GM23338 (cell line): ENCODE measurements around the gene SC5D. TPM values are rescaled to one million over a fixed set of nuclear protein-coding genes. Genes with fewer than 3 reads are reported as not detected.

Source experiments
- ATAC-seq: fragments of 200-7000 bp; cut with Tn5 transposase; 3 replicates; pipeline ENCODE4 v1.9.1; 2020
- DNase-seq: peaks from one replicate; pipeline ENCODE4 v3.0.0-alpha.2; 2015; ENCODE audit warnings: low spot score
- H2AFZ ChIP-seq: fragments of 200-600 bp; sonication (generic); 2 replicates; pipeline ENCODE4 v1.8.0; 2016; ENCODE audit warnings: antibody characterized with exemption, mild to moderate bottlenecking, moderate library complexity
- H3F3A ChIP-seq: fragments of 200-600 bp; sonication (generic); replicated peaks from 2 replicates; pipeline ENCODE4 v1.8.0; 2017; ENCODE audit warnings: antibody characterized with exemption, mixed run types, low read depth
- H3K27ac ChIP-seq: fragments of 200-600 bp; sonication (generic); 2 replicates; pipeline ENCODE4 v1.6.1; 2016; ENCODE audit warnings: low read depth
- H3K27me3 ChIP-seq: fragments of 200-600 bp; sonication (generic); 2 replicates; pipeline ENCODE4 v1.8.0; 2016; ENCODE audit warnings: mild to moderate bottlenecking, mixed run types, moderate library complexity; ENCODE audit not compliant: insufficient read depth
- H3K36me3 ChIP-seq: fragments of 200-600 bp; sonication (generic); 2 replicates; pipeline ENCODE4 v1.8.0; 2016; ENCODE audit warnings: mild to moderate bottlenecking; ENCODE audit not compliant: insufficient read depth
- H3K4me1 ChIP-seq: fragments of 200-600 bp; sonication (generic); 2 replicates; pipeline ENCODE4 v1.8.0; 2016; ENCODE audit warnings: mild to moderate bottlenecking, moderate library complexity; ENCODE audit not compliant: insufficient read depth
- H3K4me2 ChIP-seq: fragments of 200-600 bp; sonication (generic); 2 replicates; pipeline ENCODE4 v1.7.1; 2017; ENCODE audit warnings: mixed run types
- H3K4me3 ChIP-seq: fragments of 200-600 bp; sonication (generic); 2 replicates; pipeline ENCODE4 v1.6.1; 2016; ENCODE audit warnings: mixed run types
- H3K79me2 ChIP-seq: fragments of 200-600 bp; sonication (generic); replicated peaks from 2 replicates; pipeline ENCODE4 v1.8.0; 2017; ENCODE audit warnings: mild to moderate bottlenecking; ENCODE audit not compliant: insufficient read depth
- H3K9me2 ChIP-seq: fragments of 200-600 bp; sonication (generic); 2 replicates; pipeline ENCODE4 v1.8.0; 2017; ENCODE audit not compliant: insufficient read depth
- H4K20me1 ChIP-seq: fragments of 200-600 bp; sonication (generic); replicated peaks from 2 replicates; pipeline ENCODE4 v1.8.0; 2017; ENCODE audit warnings: mild to moderate bottlenecking; ENCODE audit not compliant: insufficient read depth
- H3K27ac Mint-ChIP-seq: 2 replicates; pipeline ENCODE4 v1.8.0; 2020; ENCODE audit warnings: inconsistent platforms, mild to moderate bottlenecking, moderate library complexity, mixed read lengths
- H3K27me3 Mint-ChIP-seq: 3 replicates; pipeline ENCODE4 v1.8.0; 2022; ENCODE audit warnings: low read depth, mild to moderate bottlenecking, moderate library complexity, mixed read lengths, inconsistent platforms; ENCODE audit not compliant: insufficient read depth, poor library complexity
- H3K36me3 Mint-ChIP-seq: 3 replicates; pipeline ENCODE4 v1.8.0; 2021; ENCODE audit warnings: low read depth, mild to moderate bottlenecking, inconsistent platforms, moderate library complexity, mixed read lengths
- H3K4me1 Mint-ChIP-seq: 3 replicates; pipeline ENCODE4 v1.8.0; 2020; ENCODE audit warnings: mild to moderate bottlenecking, inconsistent platforms, mixed read lengths
- H3K4me3 Mint-ChIP-seq: 3 replicates; pipeline ENCODE4 v1.8.0; 2021; ENCODE audit warnings: moderate library complexity, mild to moderate bottlenecking, inconsistent platforms, mixed read lengths
- H3K9me3 Mint-ChIP-seq: 3 replicates; pipeline ENCODE4 v1.8.0; 2020; ENCODE audit warnings: moderate library complexity, mild to moderate bottlenecking, inconsistent platforms, mixed read lengths
- CREB1 ChIP-seq: fragments of 250-450 bp; sonication (Bioruptor Pico); IDR thresholded peaks from 2 replicates; pipeline ENCODE4 v1.5.0; 2020; ENCODE audit warnings: low read depth, mild to moderate bottlenecking, moderate library complexity
- CTCF ChIP-seq, 2 experiments: fragments of 200-600 bp in 1 of 2; sonication (generic) in 1 of 2; conservative IDR thresholded peaks; 2 replicates each; pipeline versions ENCODE4 v1.5.1 to v1.6.1; 2016 to 2017; ENCODE audit warnings: antibody characterized with exemption in 2 of 2, low read depth in 2 of 2, mild to moderate bottlenecking in 2 of 2, moderate library complexity in 1 of 2
- ETS1 ChIP-seq: IDR thresholded peaks from 2 replicates; pipeline ENCODE4 v1.6.1; 2016; ENCODE audit warnings: antibody characterized with exemption
- EZH2 ChIP-seq: fragments of 200-600 bp; sonication (generic); IDR thresholded peaks from one replicate; pipeline ENCODE4 v1.8.0; 2017; ENCODE audit warnings: antibody characterized with exemption, mild to moderate bottlenecking, low read depth; ENCODE audit not compliant: unreplicated experiment
- EZH2phosphoT487 ChIP-seq: fragments of 200-600 bp; sonication (generic); IDR thresholded peaks from one replicate; pipeline ENCODE4 v1.8.1; 2018; ENCODE audit warnings: antibody characterized with exemption; ENCODE audit not compliant: unreplicated experiment
- JUNB ChIP-seq: IDR thresholded peaks from one replicate; pipeline ENCODE4 v1.6.1; 2016; ENCODE audit warnings: antibody characterized with exemption; ENCODE audit not compliant: unreplicated experiment
- NANOG ChIP-seq: IDR thresholded peaks from 2 replicates; pipeline ENCODE4 v1.6.1; 2016; ENCODE audit warnings: antibody characterized with exemption, borderline replicate concordance
- POLR2AphosphoS5 ChIP-seq: IDR thresholded peaks from 2 replicates; pipeline ENCODE4 v1.6.1; 2016; ENCODE audit warnings: antibody characterized with exemption, low read depth
- REST ChIP-seq: IDR thresholded peaks from one replicate; pipeline ENCODE4 v1.6.1; 2018; ENCODE audit warnings: antibody characterized with exemption; ENCODE audit not compliant: unreplicated experiment
- STAT1 ChIP-seq: IDR thresholded peaks from one replicate; pipeline ENCODE4 v1.6.1; 2016; ENCODE audit warnings: antibody characterized with exemption; ENCODE audit not compliant: unreplicated experiment
- ZNF114 ChIP-seq: fragments of 250-450 bp; sonication (Bioruptor Pico); IDR thresholded peaks from 2 replicates; pipeline ENCODE4 v1.5.0; 2020; ENCODE audit warnings: mild to moderate bottlenecking, moderate library complexity
- ZNF331 ChIP-seq: fragments of 250-450 bp; sonication (Bioruptor Pico); IDR thresholded peaks from 2 replicates; pipeline ENCODE4 v1.5.0; 2020; ENCODE audit warnings: low read depth, mild to moderate bottlenecking, moderate library complexity
- ZNF462 ChIP-seq: fragments of 250-450 bp; sonication (Bioruptor Pico); IDR thresholded peaks from 2 replicates; pipeline ENCODE4 v1.5.0; 2020; ENCODE audit warnings: mild to moderate bottlenecking, moderate library complexity
- polyA plus RNA-seq: library from polyadenylated mRNA; unstranded; fragments of >200 nt; fragmentation: Nextera tagmentation; extraction: Ambion mirVana; gene quantifications from 2 replicates; pipeline ENCODE4 v1.2.1, GENCODE V29; 2016
- total RNA-seq: library from RNA; depleted of rRNA; stranded (reverse); fragments of >200 nt; shearing (Covaris generic); gene quantifications from 2 replicates; pipeline ENCODE4 v1.2.3, GENCODE V29; 2014

The SC5D gene
- total and polyA plus RNA-seq, 2 experiments from 2014 or later = 79.0 to 138 TPM

DNA sequence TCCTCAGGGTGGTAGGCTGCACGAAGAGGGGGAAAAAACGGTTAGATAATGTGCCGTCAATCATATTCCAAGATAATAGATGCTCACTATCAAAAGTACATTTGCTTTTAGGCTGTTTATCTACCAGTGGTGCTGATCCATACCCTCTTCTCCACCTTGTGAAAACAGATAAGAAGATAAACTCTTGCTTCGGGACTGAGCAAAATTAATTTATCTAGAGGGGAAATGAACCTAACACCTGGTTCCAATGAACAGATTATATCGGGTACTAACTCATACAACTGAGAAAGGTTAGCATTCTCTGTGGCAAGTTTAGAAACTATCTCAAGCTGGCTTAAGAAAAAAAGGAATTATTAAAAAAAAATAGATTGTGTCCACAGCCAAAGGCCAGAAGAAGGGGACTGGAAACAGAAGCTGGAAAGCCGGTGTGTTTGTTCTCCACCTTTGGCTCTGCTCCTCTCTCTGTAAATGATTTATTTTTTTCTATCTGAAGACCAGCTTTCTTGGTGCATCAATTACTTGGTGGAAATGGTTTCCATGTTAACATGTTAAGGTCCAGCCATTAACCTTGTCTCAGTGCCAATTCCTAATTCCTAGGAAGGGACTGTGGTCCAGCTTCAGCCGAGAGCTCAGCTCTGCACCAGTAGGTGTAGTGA lies 55.8 kb downstream of the SC5D start:
- no peaks in the 10 kb centered on the region for H3K4me1 ChIP-seq
- H3K36me3 ChIP-seq = no peaks in the 10 kb centered on the region
- TF ChIP-seq EZH2 (no peak), EZH2phosphoT487 (no peak), ZNF114 (CRISPR knock-in tag) (no peak), CREB1 (CRISPR knock-in tag) (no peak), NANOG (no peak), ZNF462 (CRISPR knock-in tag) (no peak), ETS1 (no peak), ZNF331 (no peak), STAT1 (no peak), REST (no peak), POLR2AphosphoS5 (no peak), CTCF (conservative IDR thresholded peaks at IDR 0.05; ENCODE audit: low read depth in 2 of 2) (no peak), JUNB (no peak)
- no peaks in the 10 kb centered on the region for H3F3A ChIP-seq
- H3K27ac ChIP-seq = no peak overlapping the region
- no peak for ATAC-seq
- H3K4me2 ChIP-seq = no peak overlapping the region
- no peaks in the 10 kb centered on the region for H3K9me2 ChIP-seq
- Mint-ChIP-seq H3K4me1 (peaks cover 11% of the 10 kb centered on the region), H3K36me3 (no peaks in the 10 kb centered on the region), H3K27me3 (peaks cover 2% of the 10 kb centered on the region), H3K4me3 (no peak overlapping the region), H3K9me3 (no peaks in the 10 kb centered on the region), H3K27ac (no peak overlapping the region)
- no peak overlapping the region for H2AFZ ChIP-seq
- no peak for DNase-seq
- no peaks in the 10 kb centered on the region for H3K27me3 ChIP-seq
- H3K79me2 ChIP-seq = no peaks in the 10 kb centered on the region
- no peaks in the 10 kb centered on the region for H4K20me1 ChIP-seq
- no peak overlapping the region for H3K4me3 ChIP-seq
